ENCODE measurements around the gene TMEM233.

DNA sequence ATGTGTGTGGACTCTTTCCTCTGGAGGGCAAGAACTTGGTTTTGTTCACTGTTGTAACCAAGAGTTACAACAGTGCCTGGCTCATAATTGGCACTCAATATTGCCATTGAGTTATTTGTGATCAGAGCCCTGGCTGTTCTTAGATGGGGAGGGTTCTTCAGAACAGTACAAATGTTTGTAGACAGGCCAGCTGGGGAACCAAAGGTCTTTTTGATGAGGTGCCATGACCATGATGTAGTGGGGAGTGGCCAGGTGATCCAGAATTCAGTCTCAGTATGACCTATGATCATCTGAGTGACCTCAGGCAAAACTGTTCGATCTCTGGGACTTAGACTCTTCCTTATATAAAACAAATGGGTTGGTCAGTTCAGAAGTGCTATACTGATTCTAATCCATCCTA lies 71.1 kb downstream of the TMEM233 start:
- TF ChIP-seq, protein P1, sequence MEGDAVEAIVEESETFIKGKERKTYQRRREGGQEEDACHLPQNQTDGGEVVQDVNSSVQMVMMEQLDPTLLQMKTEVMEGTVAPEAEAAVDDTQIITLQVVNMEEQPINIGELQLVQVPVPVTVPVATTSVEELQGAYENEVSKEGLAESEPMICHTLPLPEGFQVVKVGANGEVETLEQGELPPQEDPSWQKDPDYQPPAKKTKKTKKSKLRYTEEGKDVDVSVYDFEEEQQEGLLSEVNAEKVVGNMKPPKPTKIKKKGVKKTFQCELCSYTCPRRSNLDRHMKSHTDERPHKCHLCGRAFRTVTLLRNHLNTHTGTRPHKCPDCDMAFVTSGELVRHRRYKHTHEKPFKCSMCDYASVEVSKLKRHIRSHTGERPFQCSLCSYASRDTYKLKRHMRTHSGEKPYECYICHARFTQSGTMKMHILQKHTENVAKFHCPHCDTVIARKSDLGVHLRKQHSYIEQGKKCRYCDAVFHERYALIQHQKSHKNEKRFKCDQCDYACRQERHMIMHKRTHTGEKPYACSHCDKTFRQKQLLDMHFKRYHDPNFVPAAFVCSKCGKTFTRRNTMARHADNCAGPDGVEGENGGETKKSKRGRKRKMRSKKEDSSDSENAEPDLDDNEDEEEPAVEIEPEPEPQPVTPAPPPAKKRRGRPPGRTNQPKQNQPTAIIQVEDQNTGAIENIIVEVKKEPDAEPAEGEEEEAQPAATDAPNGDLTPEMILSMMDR (conservative IDR thresholded peaks at IDR 0.05): no peak
- no peak for TF ChIP-seq ZFX (IDR thresholded peaks at IDR 0.05)
